Measurements from ENCODE around the gene TRIM72.

DNA sequence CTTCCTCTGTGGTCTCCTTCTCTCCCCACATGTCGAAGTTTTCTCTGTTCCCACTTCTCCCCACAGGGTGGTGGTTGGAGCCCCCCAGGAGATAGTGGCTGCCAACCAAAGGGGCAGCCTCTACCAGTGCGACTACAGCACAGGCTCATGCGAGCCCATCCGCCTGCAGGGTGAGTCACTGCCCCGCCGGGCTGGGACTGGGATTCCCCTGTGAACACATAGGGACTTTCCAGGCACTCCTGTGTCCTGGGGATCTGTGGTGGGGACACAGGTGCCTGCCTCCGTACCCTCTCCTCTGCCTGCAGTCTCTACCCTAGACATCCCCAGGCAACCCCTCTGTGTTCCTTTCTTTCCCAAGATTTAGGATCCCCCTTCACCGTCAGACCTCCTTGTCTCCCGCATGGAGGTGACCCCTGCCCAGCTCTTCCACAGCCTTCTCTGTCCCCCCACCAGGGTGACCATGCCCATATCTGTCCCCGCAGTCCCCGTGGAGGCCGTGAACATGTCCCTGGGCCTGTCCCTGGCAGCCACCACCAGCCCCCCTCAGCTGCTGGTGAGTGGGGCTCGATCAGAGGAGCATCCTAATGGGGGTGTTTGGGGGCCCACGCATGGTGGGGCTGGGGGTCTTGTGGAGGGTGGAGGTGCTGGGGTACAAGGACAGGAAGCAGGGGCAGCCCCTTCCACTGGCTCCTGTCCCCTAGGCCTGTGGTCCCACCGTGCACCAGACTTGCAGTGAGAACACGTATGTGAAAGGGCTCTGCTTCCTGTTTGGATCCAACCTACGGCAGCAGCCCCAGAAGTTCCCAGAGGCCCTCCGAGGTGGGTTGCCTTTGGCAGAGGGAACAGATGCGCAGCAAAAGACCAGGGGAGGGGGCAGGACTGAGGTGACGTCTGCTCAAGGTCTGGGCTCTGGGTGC lies 51.7 kb downstream of the TRIM72 start:
- TF ChIP-seq, protein P1, sequence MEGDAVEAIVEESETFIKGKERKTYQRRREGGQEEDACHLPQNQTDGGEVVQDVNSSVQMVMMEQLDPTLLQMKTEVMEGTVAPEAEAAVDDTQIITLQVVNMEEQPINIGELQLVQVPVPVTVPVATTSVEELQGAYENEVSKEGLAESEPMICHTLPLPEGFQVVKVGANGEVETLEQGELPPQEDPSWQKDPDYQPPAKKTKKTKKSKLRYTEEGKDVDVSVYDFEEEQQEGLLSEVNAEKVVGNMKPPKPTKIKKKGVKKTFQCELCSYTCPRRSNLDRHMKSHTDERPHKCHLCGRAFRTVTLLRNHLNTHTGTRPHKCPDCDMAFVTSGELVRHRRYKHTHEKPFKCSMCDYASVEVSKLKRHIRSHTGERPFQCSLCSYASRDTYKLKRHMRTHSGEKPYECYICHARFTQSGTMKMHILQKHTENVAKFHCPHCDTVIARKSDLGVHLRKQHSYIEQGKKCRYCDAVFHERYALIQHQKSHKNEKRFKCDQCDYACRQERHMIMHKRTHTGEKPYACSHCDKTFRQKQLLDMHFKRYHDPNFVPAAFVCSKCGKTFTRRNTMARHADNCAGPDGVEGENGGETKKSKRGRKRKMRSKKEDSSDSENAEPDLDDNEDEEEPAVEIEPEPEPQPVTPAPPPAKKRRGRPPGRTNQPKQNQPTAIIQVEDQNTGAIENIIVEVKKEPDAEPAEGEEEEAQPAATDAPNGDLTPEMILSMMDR (IDR thresholded peaks at IDR 0.05): no peak
- TF ChIP-seq POLR2A (IDR thresholded peaks at IDR 0.05): no peak

Measured in transverse colon (tissue), 3 donors.